Epidermal melanocyte (primary cell): ENCODE data around the gene MDC1.
A peak's percentile ranks its signal among the peaks of the same experiment; 100 is the strongest.

Experiments
- DNase-seq: peaks from one replicate; pipeline ENCODE4 v3.0.0; 2011; ENCODE audit warnings: low spot score; ENCODE audit not compliant: insufficient read length

MDC1 gene

DNA sequence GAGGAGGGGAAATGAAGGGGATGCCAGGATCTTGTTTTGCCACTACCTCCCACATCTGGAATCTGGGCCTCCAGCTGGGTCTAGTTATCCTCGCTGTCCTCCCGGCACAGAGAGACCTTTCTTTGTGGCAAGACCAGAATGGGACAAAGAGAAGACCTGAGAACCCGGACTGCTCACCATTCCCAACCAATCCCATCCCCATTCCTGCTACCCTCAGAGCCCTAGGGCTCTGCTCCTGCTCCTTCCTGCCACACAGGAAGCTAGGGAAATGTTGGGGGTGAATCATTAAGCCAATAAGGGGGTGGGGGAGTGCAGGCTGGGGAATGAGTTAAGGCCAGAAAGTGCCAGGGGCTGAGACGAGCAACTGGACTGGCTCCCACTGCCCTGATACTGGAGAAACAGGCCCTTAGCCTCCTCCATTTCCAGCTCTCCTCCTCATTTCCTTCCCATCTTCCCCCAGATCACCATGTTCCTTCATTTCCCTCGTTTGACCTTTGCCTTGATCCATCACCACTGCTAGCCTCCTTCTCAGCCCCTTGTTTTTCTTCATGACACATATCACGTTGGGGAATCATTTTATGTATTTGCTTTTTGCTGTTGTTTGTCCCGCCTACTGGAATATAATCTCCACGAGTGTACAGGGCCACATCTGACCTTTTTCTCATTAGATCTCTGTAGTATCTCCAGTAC lies 31.9 kb upstream of the MDC1 start:
- DNase-seq: no peak

- DNase-seq: no peak
Observed at GRCh38 chr6:30747902-30748769, 31.1 kb upstream of the MDC1 start.

DNA sequence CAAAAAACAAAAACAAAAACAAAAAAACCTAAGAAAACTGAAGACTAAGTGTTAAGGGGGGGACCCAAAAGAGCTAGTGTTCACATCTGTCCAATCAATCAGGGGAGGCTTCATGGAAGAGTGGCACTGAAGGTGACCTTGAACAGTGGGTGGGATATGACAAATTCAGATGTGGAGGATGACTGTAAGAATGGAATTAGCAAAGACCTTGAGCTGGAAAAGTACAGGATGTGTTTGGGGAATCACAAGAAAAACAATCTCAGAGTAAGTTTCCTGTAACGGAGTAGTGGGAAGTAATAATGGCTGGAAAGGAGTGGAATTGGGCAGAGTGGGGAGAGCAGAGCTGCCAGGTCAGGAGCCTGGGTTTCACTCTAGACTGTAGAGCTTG lies 30.2 kb upstream of the MDC1 start:
- no peak for DNase-seq

DNA sequence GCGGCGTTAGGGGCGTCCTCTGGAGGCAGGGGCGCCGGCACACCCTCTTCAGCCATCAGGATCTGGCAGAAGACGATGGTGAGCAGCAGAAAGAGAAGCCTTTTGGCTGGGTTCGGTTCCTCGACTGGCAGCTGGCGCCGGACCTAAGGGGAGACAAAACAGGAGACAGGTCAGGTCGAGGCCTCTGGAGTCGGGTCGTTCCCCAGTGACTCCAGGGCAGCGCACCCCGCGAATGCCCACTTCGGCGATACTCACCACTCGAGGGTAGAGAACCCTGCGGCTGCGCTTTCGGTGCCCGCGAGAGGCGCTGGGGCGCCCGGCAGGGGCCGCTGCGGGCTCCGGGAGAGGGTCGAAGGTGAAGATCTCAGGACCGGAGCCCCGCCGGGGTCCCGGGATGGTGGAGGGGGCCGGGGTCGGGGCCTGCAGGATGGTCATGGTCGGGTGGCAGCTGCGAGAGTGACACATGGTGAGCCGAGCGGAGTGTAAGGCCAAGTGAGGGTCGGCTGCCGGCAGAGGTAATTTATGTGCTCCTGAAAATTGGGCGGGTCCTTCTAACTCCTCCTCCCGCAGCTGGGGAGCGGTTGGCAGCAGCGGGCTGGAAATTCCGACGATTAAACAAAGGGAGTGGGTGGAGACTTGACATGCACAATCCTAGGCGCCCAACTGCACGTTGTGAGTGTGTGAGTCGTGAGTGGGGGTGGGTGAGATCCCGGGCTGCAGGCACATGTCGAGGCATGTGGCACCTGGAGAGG lies 27.1 kb upstream of the MDC1 start, which contains the start of gene IER3:
TSS of gene IER3 (minus strand) at position 494 of the 752 bp plus-strand sequence. CDS start at position 465, 29 bp downstream.
- DNase-seq: no peak

- no peak for DNase-seq
Observed at GRCh38 chr6:30743099-30744053, 26.3 kb upstream of the MDC1 start.

- DNase-seq: peak; percentile 88
Observed at GRCh38 chr6:30742316-30743098, 25.4 kb upstream of the MDC1 start, which contains the start of gene FLOT1. TSS of gene FLOT1 (minus strand) at chr6:30742687. CDS start at chr6:30742189, 498 bp downstream.

- DNase-seq: no peak
Observed at GRCh38 chr6:30741789-30742315, 24.8 kb upstream of the MDC1 start.

DNA sequence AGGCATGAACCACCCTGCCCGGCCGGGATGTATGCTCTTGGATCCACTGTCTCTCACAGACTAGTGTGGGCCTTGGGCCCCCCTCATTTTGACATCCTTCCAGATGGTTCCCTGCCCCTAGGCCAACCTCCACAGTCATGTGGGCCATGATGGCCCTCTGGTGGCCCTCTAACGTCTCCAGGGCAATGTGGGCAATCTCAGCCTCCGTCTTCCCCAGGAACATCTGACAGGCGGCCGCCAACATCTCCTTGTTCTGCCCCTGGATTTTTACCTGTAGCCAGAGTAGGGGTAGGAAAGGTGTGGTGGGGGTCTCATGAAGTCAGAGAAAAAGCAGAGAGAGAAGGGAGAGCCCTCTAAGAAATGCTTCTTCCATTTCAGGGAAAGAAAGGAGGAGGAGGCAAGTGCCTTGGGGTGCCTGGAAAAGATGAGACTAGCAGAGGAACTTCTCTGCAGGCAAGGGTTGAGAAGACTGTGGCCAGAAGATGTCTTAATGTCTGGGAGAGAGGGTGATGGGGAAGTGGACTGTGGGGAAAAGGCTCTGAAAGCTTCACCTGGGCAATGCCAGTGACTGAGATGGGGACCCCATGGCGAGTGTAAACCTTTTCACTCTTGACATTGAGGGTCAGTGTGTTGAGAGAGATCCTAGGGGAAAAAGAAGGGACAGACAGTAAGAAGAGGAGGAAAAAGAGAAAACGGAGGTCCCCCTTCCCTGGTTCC lies 24.1 kb upstream of the MDC1 start:
- DNase-seq: no peak

DNA sequence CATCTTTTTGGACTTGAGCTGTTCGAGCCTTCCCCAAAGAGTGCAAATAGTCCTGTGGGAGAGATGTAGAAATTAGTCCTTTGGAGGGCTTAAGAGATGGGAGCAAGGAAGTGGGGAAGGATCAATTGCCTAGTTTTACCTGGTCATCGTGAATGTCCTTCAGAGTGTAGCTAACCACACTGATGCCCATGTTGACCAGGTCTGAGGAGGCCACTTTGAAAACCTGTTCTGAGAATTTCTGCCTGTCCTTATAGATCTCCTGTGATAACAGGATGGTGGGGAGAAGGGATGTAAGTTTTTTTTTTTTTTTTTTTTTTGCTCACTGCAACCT lies 23.4 kb upstream of the MDC1 start:
- DNase-seq: no peak

GRCh38 chr6:30738532-30738931 lies 21.5 kb upstream of the MDC1 start:
- no peak for DNase-seq

GRCh38 chr6:30735668-30736314 lies 18.7 kb upstream of the MDC1 start:
- DNase-seq: no peak

GRCh38 chr6:30732237-30732943 lies 15.3 kb upstream of the MDC1 start:
- no peak for DNase-seq

DNA sequence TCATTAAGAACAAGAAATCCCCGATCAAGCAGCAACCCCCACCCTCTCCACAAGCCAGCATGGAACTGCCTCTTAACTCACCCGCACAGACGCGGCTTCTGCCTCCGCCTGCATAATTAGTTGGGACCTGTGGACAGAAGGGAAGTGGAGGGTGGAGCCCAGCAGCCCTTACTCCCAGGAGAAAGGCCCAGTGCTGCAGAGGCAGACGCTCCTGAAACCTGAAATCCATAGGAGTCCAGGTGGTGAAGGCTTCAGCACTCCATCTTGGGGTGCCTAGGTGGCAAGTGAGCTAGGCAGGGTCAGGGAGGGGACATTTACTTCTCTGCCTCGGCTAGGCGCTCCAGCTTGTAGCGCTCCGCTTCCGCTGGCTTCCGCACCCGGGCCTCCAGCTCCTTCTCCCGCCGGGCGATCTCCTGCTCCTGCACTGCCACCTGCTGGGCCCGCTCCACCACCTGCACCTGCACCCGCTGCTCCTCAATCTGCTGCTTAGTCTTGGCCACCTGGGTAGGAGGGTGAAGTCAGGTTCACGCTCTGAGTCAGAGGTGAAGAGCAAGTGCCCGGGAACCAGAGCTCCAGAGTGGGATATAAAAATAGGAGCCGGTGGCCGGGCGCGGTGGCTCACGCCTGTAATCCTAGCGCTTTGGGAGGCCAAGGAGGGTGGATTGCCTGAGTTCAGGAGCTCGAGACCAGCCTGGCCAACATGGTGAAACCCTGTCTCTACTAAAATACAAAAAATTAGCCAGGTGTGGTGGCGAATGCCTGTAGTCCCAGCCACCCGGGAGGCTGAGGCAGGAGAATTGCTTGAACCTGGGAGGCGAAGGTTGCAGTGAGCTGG lies 13.7 kb upstream of the MDC1 start:
- DNase-seq: no peak

DNA sequence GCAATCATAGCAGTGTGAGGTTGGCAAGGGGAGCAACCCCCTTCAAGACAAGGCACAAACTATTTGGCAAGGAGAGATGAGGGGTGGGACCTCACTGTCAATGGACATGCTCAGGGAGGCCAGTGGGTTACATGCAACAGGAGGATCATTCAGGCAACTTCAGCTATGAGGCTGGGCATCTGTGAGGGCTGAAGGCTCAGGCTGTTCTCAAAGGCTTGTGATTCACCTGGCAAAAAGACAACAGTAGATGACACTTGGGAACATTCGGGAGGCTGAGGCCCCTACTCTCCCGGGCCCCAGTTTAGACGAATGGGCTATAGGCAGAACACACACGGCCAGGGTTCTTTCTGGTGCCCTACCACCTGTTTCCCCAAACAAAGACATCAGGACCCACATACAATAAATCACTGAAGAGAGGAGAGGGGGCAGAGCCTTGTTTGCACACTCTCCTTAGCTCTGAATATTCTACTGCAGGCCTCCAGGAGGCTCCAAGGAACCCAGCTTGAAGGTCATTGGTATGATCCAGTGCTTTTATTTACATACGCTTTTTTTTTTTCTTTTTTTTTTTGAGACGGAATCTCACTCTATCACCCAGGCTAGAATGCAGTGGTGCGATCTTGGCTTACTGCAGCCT lies 11.0 kb upstream of the MDC1 start:
- no peak for DNase-seq

- DNase-seq: no peak
Observed at GRCh38 chr6:30726506-30727413, 9.7 kb upstream of the MDC1 start.
